Liver (tissue), 9 donors: ENCODE data around the gene GALK1. TPM values are rescaled to one million over a fixed set of nuclear protein-coding genes. Genes with fewer than 3 reads are reported as not detected.
"Not testable (repeated sequence)": the region's sequence is repeated elsewhere in the genome, so short reads cannot be mapped to it uniquely, and the experiment has no call there.

ENCODE experiments used
- DNase-seq: peaks from one replicate; pipeline ENCODE4 v3.0.0-alpha.2; 2017; ENCODE audit warnings: low spot score
- H3K27ac ChIP-seq, 2 donors: one replicate each; pipeline ENCODE4 v1.7.0; 2013; ENCODE audit warnings: inconsistent platforms in 2 of 2, low read length in 2 of 2, control low read depth in 1 of 2, low read depth in 1 of 2, mild to moderate bottlenecking in 1 of 2
- H3K27me3 ChIP-seq, 4 donors: one replicate each; pipeline versions ENCODE4 v1.6.1 to v1.7.0; 2013; ENCODE audit warnings: low read length in 3 of 4, inconsistent platforms in 1 of 4, mild to moderate bottlenecking in 1 of 4, moderate library complexity in 1 of 4; ENCODE audit not compliant: control insufficient read depth in 4 of 4, insufficient read depth in 4 of 4
- H3K36me3 ChIP-seq, 4 donors: one replicate each; pipeline versions ENCODE4 v1.6.1 to v1.7.0; 2013; ENCODE audit warnings: low read length in 3 of 4, mild to moderate bottlenecking in 3 of 4, low read depth in 1 of 4, moderate library complexity in 1 of 4; ENCODE audit not compliant: control insufficient read depth in 4 of 4, insufficient read depth in 3 of 4
- H3K4me1 ChIP-seq, 4 donors: one replicate each; pipeline versions ENCODE4 v1.6.1 to v1.7.0; 2013; ENCODE audit warnings: low read length in 3 of 4, mild to moderate bottlenecking in 3 of 4, moderate library complexity in 1 of 4; ENCODE audit not compliant: control insufficient read depth in 4 of 4, insufficient read depth in 4 of 4
- H3K4me3 ChIP-seq, 3 donors: one replicate each; pipeline versions ENCODE4 v1.6.1 to v1.7.0; 2013; ENCODE audit warnings: low read length in 3 of 3, control low read depth in 1 of 3, low read depth in 1 of 3, mild to moderate bottlenecking in 1 of 3
- H3K9ac ChIP-seq, 2 donors: one replicate each; pipeline ENCODE4 v1.7.0; 2013; ENCODE audit warnings: low read length in 2 of 2, mild to moderate bottlenecking in 2 of 2, moderate library complexity in 2 of 2, control low read depth in 1 of 2, low read depth in 1 of 2
- H3K9me3 ChIP-seq, 4 donors: one replicate each; pipeline versions ENCODE4 v1.6.1 to v1.7.0; 2013; ENCODE audit warnings: low read length in 3 of 4; ENCODE audit not compliant: control insufficient read depth in 4 of 4
- EGR1 ChIP-seq, 2 donors: IDR thresholded peaks; 2 replicates each; pipeline ENCODE4 v1.6.1; 2016 to 2018; ENCODE audit warnings: antibody characterized with exemption in 2 of 2, low read depth in 2 of 2
- FOXA1 ChIP-seq: IDR thresholded peaks from 2 replicates; pipeline ENCODE4 v1.6.1; 2016; ENCODE audit warnings: antibody characterized with exemption
- FOXA2 ChIP-seq: IDR thresholded peaks from 2 replicates; pipeline ENCODE4 v1.6.1; 2016; ENCODE audit warnings: antibody characterized with exemption
- JUND ChIP-seq, 2 donors: IDR thresholded peaks; 2 replicates each; pipeline ENCODE4 v1.6.1; 2016; ENCODE audit warnings: antibody characterized with exemption in 2 of 2
- RAD21 ChIP-seq, 2 donors: IDR thresholded peaks; 2 replicates each; pipeline ENCODE4 v1.6.1; 2016; ENCODE audit warnings: antibody characterized with exemption in 2 of 2, mild to moderate bottlenecking in 2 of 2
- RXRA ChIP-seq, 2 donors: IDR thresholded peaks; 2 replicates each; pipeline ENCODE4 v1.6.1; 2017 to 2018; ENCODE audit warnings: antibody characterized with exemption in 2 of 2, mild to moderate bottlenecking in 1 of 2
- SP1 ChIP-seq: IDR thresholded peaks from 2 replicates; pipeline ENCODE4 v1.6.1; 2018; ENCODE audit warnings: antibody characterized with exemption, mild to moderate bottlenecking
- TAF1 ChIP-seq: conservative IDR thresholded peaks from 2 replicates; pipeline ENCODE4 v1.6.1; 2016; ENCODE audit warnings: antibody characterized with exemption, mild to moderate bottlenecking
- YY1 ChIP-seq: IDR thresholded peaks from 2 replicates; pipeline ENCODE4 v1.6.1; 2016; ENCODE audit warnings: antibody characterized with exemption, mild to moderate bottlenecking
- WGBS: extraction: QIAGEN DNeasy Blood & Tissue Kit; methylation state at CpG from one replicate; pipeline ENCODE4 v1.1.7; 2013; 5-methylcytosine and 5-hydroxymethylcytosine counted together
- polyA plus RNA-seq, 2 donors: library from polyadenylated mRNA; stranded (reverse) in 1 of 2; unstranded in 1 of 2; fragments of 200-250 nt in 1 of 2; fragments of >200 nt in 1 of 2; fragmentation: Nextera tagmentation in 1 of 2; extraction: Ambion mirVana in 1 of 2; gene quantifications; one replicate each; pipeline versions ENCODE4 v1.2.1 to v1.2.3, GENCODE V29; 2013 to 2015
- total RNA-seq, 2 donors: library from RNA; depleted of rRNA; stranded (reverse); fragments of >200 nt; gene quantifications; one replicate each; pipeline ENCODE4 v1.2.3, GENCODE V29; 2014
- TF ChIP-seq, protein P1 (sequence below): IDR thresholded peaks from 2 replicates; pipeline ENCODE4 v1.6.1; 2016; ENCODE audit warnings: antibody characterized with exemption
- TF ChIP-seq, protein P2 (sequence below): IDR thresholded peaks from 2 replicates; pipeline ENCODE4 v1.6.1; 2016; ENCODE audit warnings: antibody characterized with exemption
- TF ChIP-seq, protein P3 (sequence below): IDR thresholded peaks from 2 replicates; pipeline ENCODE4 v1.6.1; 2016; ENCODE audit warnings: antibody characterized with exemption, mild to moderate bottlenecking
- TF ChIP-seq, protein P4 (sequence below): fragments of 150-350 bp; IDR thresholded peaks from 2 replicates; pipeline ENCODE4 v1.5.1; 2017; ENCODE audit warnings: improper control_type of control experiment, low read depth, low read length; ENCODE audit not compliant: missing input control
- TF ChIP-seq, protein P5 (sequence below): IDR thresholded peaks from 2 replicates; pipeline ENCODE4 v1.6.1; 2016; ENCODE audit warnings: antibody characterized with exemption
- donor health status: healthy.
- donor health status: healthy.
- donor health status: healthy.
- donor health status: healthy.
- donor health status: healthy.

The GALK1 gene
- total and polyA plus RNA-seq, 4 donors: 59.0 to 230 (median 95.9) TPM

DNA sequence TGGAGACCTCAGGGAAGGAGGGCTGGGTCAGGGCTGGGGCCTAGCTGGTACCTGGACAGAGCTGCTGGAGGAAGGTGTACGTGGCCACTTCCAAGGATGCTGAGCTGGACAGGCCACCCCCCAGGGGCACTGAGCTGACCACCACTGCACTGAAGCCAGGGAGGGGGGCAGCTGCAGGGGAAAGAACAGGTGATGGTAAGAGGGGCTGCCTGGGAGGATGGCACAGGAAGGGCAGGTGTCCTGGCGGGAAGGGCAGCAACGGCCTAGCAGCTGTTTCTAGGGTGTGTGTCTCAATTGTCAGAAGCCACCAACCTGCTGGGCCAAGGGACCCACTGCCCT, 1.8 kb downstream of the GALK1 start:
- DNase-seq: no peak
- 88% methylated on average over 3 of the region's 3 CpGs for WGBS
- H3K9me3 ChIP-seq: no peaks in the 10 kb centered on the region
- no peak overlapping the region for H3K27ac ChIP-seq
- H3K4me3 ChIP-seq: no peak overlapping the region
- TF ChIP-seq, protein P1, sequence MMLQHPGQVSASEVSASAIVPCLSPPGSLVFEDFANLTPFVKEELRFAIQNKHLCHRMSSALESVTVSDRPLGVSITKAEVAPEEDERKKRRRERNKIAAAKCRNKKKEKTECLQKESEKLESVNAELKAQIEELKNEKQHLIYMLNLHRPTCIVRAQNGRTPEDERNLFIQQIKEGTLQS: no peak
- TF ChIP-seq JUND (IDR thresholded peaks at IDR 0.05): no peak
- TF ChIP-seq YY1: no peak
- TF ChIP-seq TAF1: no peak
- TF ChIP-seq FOXA2: no peak
- TF ChIP-seq, protein P2, sequence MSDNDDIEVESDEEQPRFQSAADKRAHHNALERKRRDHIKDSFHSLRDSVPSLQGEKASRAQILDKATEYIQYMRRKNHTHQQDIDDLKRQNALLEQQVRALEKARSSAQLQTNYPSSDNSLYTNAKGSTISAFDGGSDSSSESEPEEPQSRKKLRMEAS: no peak
- no peak for TF ChIP-seq RXRA (IDR thresholded peaks at IDR 0.05)
- no peak for TF ChIP-seq FOXA1
- no peak for TF ChIP-seq SP1
- TF ChIP-seq EGR1 (IDR thresholded peaks at IDR 0.05; ENCODE audit: low read depth in 2 of 2): no peak
- TF ChIP-seq, protein P3, sequence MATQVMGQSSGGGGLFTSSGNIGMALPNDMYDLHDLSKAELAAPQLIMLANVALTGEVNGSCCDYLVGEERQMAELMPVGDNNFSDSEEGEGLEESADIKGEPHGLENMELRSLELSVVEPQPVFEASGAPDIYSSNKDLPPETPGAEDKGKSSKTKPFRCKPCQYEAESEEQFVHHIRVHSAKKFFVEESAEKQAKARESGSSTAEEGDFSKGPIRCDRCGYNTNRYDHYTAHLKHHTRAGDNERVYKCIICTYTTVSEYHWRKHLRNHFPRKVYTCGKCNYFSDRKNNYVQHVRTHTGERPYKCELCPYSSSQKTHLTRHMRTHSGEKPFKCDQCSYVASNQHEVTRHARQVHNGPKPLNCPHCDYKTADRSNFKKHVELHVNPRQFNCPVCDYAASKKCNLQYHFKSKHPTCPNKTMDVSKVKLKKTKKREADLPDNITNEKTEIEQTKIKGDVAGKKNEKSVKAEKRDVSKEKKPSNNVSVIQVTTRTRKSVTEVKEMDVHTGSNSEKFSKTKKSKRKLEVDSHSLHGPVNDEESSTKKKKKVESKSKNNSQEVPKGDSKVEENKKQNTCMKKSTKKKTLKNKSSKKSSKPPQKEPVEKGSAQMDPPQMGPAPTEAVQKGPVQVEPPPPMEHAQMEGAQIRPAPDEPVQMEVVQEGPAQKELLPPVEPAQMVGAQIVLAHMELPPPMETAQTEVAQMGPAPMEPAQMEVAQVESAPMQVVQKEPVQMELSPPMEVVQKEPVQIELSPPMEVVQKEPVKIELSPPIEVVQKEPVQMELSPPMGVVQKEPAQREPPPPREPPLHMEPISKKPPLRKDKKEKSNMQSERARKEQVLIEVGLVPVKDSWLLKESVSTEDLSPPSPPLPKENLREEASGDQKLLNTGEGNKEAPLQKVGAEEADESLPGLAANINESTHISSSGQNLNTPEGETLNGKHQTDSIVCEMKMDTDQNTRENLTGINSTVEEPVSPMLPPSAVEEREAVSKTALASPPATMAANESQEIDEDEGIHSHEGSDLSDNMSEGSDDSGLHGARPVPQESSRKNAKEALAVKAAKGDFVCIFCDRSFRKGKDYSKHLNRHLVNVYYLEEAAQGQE: no peak
- H3K36me3 ChIP-seq: peaks cover 0 to 9% (median 0%) of the 10 kb centered on the region in 4 donors
- no peak overlapping the region for H3K9ac ChIP-seq
- H3K27me3 ChIP-seq: no peaks in the 10 kb centered on the region
- peaks cover 10 to 28% (median 20%) of the 10 kb centered on the region in 4 donors for H3K4me1 ChIP-seq

DNA sequence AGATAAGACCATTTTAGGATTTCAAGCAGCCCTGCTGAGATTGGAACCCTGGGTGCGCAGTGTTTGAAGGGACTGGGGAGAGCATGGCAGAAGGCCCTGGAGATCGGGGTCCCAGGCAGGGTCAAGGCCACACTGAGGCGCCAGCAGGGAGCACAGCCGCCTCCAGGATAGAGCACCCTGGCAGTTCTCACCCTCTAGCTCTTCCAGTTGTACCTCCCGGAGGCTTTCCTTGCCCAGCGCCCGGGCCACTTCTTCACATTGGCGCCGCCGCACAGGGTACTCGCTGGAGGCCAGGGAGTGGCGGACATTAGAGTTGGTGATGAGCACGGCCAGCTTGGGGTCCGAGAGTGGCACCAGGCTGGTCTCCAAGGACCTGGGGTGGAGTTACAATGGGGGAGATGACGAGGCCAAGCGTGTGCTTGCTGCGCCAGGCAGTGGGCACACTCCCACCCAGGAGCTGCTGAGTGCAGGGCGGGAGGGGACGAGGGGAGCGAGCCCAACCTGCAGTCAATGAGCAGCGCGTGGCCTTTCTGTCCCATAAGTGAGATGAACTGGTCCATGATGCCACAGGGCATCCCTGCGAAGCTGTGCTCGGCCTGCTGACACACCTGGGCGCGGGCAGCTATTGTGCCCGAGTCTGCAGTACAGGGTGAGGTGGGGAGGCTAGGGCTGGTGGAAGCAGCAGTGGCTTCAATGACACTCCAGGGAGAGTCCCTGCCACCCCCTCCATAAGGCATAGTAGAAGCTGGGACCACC, 2.3 kb downstream of the GALK1 start:
- Histone ChIP-seq H3K4me3 (no peak overlapping the region), H3K27ac (no peak overlapping the region)
- DNase-seq: no peak

DNA sequence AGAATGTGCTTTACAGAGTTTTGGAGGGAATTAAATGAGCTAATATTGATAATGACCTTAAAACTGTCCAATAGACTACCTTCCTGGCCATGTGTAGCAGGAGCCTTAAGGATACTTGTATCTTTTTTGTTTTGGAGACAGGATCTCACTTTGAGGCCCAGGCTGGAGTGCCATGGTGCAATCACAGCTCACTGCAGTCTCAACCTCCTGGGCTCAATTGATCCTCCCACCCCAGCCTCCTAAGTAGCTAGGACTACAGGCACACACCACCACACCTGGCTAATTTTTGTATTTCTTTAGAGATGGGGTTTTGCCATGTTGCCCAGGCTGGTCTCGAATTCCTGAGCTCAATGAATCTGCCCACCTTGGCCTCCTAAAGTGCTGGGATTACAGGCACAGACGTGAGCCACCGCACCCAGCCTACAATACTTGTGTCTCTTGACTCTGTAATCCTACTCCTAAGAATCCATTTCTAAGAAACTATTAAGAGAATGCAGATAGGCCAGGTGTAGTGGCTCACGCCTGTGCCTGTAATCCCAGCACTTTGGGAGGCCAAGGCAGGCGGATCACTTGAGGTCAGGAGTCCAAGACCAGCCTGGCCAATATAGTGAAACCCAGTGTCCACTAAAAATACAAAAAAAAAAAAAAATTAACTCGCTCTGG, 4.9 kb downstream of the GALK1 start:
- WGBS: 88% methylated on average over 6 of the region's 6 CpGs
- H3K9ac ChIP-seq, H3K9me3 ChIP-seq, H3K4me3 ChIP-seq, H3K27me3 ChIP-seq, DNase-seq, H3K27ac ChIP-seq: not testable (repeated sequence)
- Histone ChIP-seq H3K36me3 (peaks cover 0 to 18% (median 2%) of the 10 kb centered on the region in 4 donors), H3K4me1 (peaks cover 7 to 37% (median 19%) of the 10 kb centered on the region in 4 donors)

More for the DNA sequence above, 2.3 kb downstream of the GALK1 start:
- TF ChIP-seq, protein P4, sequence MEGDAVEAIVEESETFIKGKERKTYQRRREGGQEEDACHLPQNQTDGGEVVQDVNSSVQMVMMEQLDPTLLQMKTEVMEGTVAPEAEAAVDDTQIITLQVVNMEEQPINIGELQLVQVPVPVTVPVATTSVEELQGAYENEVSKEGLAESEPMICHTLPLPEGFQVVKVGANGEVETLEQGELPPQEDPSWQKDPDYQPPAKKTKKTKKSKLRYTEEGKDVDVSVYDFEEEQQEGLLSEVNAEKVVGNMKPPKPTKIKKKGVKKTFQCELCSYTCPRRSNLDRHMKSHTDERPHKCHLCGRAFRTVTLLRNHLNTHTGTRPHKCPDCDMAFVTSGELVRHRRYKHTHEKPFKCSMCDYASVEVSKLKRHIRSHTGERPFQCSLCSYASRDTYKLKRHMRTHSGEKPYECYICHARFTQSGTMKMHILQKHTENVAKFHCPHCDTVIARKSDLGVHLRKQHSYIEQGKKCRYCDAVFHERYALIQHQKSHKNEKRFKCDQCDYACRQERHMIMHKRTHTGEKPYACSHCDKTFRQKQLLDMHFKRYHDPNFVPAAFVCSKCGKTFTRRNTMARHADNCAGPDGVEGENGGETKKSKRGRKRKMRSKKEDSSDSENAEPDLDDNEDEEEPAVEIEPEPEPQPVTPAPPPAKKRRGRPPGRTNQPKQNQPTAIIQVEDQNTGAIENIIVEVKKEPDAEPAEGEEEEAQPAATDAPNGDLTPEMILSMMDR: no peak
- TF ChIP-seq RAD21 (IDR thresholded peaks at IDR 0.05) (no peak), FOXA2 (no peak), EGR1 (IDR thresholded peaks at IDR 0.05; ENCODE audit: low read depth in 2 of 2) (no peak), FOXA1 (no peak)
- TF ChIP-seq, protein P5, sequence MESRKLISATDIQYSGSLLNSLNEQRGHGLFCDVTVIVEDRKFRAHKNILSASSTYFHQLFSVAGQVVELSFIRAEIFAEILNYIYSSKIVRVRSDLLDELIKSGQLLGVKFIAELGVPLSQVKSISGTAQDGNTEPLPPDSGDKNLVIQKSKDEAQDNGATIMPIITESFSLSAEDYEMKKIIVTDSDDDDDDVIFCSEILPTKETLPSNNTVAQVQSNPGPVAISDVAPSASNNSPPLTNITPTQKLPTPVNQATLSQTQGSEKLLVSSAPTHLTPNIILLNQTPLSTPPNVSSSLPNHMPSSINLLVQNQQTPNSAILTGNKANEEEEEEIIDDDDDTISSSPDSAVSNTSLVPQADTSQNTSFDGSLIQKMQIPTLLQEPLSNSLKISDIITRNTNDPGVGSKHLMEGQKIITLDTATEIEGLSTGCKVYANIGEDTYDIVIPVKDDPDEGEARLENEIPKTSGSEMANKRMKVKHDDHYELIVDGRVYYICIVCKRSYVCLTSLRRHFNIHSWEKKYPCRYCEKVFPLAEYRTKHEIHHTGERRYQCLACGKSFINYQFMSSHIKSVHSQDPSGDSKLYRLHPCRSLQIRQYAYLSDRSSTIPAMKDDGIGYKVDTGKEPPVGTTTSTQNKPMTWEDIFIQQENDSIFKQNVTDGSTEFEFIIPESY: no peak
- peaks cover 0 to 14% (median under 1%) of the 10 kb centered on the region in 4 donors for H3K36me3 ChIP-seq
- no peak overlapping the region for H3K9ac ChIP-seq
- WGBS: 96% methylated on average over 27 of the region's 27 CpGs
- no peaks in the 10 kb centered on the region for H3K27me3 ChIP-seq
- peaks cover 10 to 28% (median 20%) of the 10 kb centered on the region in 4 donors for H3K4me1 ChIP-seq
- no peaks in the 10 kb centered on the region for H3K9me3 ChIP-seq
